HUDEP-2 (cell line): ENCODE measurements around the gene GDE1.
"Not testable (repeated sequence)": the region's sequence is repeated elsewhere in the genome, so short reads cannot be mapped to it uniquely, and the experiment has no call there.

Experiments used
- DNase-seq, 76 experiments: peaks; one replicate each; lab custom pipeline; 2025; ENCODE audit not compliant: unreplicated experiment in 76 of 76; lab: John Stamatoyannopoulos, UW

The GDE1 gene, protein sequence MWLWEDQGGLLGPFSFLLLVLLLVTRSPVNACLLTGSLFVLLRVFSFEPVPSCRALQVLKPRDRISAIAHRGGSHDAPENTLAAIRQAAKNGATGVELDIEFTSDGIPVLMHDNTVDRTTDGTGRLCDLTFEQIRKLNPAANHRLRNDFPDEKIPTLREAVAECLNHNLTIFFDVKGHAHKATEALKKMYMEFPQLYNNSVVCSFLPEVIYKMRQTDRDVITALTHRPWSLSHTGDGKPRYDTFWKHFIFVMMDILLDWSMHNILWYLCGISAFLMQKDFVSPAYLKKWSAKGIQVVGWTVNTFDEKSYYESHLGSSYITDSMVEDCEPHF

DNA sequence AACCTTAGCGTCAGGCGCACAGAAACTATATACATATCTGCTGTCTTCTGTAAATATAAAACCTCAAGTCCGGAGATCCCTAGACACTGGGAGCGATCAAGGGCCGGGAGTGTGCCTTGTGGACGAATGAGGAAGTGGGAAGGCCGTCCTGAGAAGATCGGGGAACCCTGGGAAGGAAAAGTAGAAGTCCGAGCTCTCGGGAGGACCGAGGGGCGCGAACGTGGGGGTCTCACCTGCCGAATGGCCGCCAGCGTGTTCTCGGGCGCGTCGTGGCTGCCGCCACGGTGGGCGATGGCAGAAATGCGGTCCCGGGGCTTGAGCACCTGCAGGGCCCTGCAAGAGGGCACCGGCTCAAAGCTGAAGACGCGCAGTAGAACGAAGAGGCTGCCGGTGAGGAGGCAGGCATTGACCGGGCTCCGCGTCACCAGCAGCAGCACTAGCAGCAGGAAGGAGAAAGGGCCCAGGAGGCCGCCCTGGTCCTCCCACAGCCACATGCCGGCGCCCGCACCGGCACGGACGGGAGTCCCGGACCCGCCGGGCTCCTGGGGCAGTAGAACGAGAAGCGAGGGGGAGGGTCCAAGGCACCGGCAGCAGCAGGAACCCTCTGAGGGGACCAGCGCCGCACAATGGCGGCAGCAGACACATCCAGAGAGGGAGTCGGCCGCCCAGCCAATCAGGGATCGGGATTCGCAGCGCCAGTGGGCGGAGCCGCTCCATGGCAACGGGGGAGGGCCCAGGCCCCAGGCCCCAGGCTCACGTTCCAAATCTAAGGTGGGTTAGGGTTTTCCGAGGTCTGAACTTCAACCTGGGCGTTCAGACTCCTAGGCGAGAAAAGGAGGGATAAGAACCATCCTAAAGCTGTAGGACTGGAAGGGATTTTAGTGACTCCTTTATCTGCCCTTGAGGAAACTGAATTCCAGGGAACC lies at the start of gene GDE1:
TSS of gene GDE1 (minus strand) at position 628 of the 926 bp plus-strand sequence. CDS start at position 494, 134 bp downstream.
- peak in 75 of 76 experiments; percentile 16 to 92 (median 82) for DNase-seq

DNA sequence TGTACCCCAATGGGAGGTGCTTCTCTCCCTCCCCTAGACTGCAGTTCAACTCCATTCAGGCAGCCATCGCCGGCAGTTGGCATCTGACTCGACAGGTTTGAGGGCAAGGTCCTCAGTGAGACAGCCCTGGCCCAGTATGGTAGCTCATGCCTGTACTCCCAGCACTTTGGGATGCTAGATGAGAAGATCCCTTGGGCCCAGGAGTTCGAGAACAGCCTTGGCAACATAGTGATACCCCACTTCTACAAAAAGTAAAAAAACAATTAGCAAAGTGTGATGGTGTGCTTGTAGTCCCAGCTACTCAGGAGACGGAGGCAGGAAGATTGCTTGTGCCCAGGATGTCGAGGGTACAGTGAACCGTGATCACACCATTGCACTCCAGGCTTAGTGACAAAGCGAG lies 45.7 kb upstream of the GDE1 start:
- no peak for DNase-seq

DNA sequence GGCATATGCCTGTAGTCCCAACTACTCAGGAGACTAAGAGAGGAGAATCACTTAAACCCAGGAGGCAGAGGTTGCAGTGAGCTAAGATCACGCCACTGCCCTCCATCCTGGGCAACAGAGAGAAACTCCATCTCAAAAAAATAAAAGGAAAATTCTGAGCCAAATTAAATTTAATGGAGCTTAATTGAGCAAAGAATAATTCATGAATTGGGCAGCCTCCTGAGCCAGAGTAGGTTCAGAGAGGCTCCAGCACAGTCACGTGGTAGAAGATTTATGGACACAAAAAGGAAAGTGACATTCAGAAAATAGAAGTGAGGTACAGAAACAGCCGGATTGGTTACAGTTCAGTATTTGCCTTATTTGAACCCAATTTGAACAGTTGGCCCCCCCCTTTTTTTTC lies 44.5 kb upstream of the GDE1 start:
- no peak for DNase-seq

DNA sequence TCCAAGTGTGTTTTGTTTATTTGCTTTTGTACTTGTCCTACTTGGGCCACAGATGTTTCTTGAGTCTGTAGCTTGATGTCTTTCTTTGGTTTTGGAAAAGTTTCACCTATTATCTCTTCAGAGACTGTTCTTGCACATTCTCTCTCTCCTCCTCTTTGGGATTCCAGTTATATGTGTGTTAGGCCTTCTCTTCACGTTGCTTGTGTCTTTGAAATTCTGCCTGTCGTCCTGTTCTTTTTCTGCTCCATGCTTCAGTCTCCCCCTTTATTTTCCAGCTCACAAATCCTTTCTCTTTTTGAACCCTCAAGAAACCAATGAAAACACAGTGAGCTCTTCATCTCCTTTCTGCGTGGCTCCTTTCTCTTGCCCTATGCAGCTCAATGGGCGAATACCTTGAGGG lies 41.5 kb upstream of the GDE1 start:
- no peak for DNase-seq

DNA sequence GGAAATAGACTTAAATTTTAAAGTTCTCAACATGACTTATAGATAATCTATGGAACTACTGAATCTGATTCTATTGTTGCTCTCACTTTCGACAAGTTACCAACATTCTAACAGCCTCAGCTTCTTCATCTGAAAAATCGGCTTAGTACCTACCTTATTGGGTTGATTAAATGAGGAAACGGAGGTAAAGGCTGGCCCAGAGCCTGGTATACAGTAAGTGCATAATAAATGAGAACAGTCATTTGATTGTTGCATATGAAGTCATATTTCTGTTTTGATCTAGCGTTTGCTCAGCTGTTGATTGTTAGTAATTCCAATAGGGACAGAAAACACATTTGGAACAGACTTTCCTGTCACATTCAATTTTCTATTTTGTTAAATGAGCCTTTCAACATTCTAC lies 38.2 kb upstream of the GDE1 start:
- no peak for DNase-seq

DNA sequence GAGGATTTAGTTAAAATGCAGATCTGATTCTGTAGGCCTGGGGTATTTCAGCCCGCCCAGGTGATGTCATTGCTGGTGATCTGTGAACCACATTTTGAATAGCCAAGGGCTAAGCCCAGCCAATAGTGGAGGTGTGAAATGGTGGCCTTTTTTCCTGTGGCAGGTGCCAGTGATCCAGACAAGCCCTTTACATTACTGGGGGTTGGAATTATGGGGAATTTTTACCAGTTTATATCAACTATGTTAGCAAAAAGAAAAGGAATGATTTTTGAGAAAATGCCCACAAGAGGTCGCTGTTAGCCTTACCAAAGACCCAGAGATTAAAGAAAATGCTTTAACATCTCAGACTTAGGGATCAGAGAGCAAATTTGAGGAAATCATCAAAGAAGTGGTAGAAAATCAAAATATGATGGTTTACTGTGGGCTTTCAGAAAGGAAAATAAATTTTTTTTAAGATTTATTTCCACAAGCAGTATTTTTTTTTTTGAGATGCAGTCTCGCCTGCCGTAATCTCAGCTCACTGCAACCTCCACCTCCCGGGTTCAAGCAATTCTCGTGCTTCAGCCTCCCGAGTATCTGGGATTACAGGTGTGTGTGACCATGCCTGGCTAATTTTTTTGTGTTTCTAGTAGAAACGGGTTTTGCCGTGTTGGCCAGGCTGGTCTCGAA lies 37.5 kb upstream of the GDE1 start:
- DNase-seq = peak in 26 of 76 experiments; percentile 1 to 50 (median 20)

DNA sequence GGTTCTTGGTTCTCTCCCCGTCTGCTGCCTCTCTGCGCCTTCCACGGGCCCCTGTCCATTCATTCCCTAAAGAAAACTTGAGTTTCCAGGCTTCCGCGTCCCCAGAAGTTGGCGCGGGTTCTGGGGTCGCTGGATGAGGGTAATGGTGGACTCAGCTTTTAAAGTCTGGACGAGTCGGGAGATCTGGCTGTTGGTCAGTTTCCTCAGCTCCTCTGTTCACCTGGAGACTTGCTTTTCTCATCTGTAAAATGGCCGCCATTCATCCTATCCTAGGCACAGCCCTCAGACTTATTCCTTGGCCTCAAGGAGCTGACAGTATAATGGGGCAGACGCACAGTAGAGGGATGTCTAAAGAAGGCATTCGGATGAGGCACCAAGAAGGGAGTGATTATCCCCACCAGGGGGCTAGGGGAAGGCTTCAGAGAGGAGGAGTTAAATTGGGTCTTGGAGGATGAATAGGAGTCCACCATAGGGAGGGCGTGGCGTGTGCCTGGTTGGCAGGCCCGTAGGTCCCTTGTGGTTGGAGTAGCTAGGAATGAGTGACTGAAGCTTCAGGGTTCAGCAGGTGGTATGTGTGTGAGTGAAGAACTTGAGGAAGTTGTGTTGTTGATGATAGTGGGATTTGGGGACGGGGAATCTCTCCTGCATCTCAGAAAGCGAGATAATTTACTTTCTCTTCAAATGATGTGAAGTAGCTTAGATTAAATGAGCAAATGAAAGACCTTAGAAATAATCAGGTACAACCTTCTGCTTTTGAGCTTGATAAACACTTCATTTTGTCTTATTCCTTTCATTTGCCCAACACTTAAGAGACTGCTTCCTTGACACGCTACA lies 34.3 kb upstream of the GDE1 start:
- peak in 73 of 76 experiments; percentile 14 to 84 (median 58) for DNase-seq

DNA sequence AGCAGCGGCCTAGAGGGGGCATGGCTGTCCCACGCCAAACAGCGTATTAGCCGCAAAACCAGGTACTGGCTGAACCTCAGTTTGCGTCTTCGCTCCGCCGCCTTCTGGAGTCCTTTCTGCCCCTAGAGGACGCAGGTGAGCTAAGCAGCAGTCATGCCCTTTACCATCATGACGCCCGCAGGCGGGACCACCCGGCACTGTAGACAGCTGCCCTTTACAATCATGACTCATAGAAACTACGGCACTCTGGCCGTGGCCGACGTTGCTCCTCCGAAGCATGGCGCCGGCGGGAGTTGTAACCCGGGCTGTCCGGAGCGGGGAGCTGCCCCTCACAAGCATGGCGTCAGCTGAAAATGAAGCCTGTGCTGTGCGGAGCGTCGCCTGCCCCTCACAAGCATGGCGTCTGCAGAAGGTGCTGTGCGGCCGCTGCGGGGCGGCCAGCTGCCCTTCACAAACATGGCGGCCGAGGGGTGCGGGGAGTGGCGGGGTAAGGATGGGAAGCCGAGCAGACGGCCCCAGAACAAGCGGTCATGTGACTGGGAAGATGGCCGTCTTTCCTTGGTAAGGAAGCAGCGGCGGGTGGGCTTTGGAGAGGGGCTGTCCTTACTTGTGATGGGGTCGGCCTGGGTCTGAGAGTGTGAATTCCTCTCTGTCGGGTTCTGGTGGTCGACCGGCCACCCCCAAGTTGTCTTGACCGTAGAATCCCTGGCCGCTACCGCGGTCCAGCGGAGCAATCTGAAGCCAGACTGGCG lies 33.5 kb upstream of the GDE1 start, which contains the start of gene VPS35L:
TSS of gene VPS35L (plus strand) at position 518 of the 752 bp plus-strand sequence. CDS start at position 545, 27 bp downstream.
- DNase-seq = peak in 75 of 76 experiments; percentile 66 to 98 (median 96)

DNA sequence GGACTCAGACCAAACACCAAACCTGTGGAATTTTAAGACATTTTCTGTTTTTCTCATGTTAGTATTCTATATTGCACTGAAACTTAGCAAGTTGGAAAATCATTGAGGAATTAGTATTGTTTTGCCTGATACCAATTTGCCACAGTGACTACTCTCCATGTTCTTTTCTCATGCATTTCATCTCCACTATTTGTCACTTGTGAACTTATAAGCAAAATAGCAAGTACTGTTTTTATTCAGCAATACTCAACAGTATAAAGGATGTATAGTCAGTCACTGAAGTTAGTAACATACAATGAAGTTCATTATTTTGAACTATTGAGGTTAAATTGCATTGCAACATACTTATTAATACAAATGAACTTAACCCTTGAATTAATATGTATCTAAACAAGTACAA lies 27.8 kb upstream of the GDE1 start:
- no peak for DNase-seq

DNA sequence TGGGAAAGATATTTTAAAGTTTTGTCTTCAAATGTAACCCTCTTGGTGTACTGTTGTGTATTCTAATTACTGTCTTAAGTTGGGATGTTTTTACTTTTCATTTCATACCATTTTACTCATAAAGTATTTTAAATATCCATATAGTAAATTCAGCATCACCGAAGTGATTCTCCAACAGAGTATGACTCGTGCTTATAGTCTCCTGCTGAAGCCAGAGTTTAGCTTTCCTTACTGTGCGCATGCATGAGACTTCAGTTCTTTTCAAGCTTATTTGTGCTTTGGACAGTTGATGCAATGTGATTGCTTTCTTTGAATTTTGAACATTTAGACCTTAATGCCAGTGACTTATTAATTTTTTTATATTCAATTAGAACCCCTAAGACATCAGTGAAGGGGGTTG lies 26.2 kb upstream of the GDE1 start:
- DNase-seq = no peak

DNA sequence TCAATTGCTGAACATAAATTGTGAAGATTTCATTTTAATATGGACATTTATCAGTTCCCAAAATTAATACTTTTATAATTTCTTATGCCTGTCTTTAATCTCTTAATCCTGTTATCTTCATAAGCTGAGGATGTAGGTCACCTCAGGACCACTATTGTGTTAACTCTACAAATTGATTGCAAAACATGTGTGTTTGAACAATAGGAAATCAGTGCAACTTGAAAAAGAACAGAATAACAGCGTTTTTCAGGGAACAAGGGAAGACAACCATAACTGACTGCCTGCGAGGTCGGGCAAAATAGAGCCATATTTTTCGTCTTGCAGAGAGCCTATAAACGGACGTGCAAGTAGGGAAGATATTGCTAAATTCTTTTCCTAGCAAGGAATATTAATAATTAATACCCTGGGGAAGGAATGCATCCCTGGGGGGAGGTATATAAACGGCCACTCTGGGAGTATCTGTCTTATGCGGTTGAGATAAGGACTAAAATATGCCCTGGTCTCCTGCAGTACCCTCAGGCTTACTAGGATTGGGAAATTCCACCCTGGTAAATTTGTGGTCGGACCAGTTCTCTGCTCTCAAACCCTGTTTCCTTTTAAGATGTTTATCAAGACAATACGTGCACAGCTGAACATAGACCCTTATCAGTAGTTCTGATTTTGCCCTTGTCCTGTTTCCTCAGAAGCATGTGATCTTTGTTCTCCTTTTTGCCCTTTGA lies 21.5 kb upstream of the GDE1 start:
- not testable (repeated sequence) for DNase-seq

DNA sequence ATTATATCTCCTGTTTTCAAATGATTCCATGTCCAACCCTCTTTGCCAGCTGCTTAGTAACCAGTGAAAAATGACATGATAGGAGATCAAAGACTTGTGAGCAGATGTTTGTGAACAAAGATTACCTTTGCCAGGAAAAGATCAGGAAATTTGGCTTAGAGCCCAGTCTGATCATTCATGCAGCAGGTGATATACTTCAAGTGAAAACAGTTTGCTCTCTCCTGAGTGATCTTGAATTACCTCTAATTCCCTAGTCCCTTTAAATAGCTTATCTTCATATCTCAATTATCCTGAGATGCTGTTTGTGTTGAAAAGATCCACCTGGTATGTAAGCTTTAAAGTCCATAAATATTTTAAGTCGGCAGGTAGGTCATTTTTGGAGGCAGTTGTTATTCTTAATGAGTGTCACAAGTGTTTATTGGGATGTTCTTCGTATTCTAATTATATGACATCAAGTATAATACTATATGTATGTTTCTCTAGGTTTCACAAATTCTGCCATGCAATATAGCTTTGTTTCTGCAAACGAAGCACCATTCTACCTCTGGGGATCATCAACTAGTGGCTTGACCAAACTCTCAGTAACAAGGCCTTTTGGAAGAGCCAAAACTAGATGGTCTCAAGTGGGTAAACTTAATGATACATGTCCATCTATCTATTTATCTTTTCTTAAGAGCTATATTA lies 20.4 kb upstream of the GDE1 start:
- DNase-seq = no peak

DNA sequence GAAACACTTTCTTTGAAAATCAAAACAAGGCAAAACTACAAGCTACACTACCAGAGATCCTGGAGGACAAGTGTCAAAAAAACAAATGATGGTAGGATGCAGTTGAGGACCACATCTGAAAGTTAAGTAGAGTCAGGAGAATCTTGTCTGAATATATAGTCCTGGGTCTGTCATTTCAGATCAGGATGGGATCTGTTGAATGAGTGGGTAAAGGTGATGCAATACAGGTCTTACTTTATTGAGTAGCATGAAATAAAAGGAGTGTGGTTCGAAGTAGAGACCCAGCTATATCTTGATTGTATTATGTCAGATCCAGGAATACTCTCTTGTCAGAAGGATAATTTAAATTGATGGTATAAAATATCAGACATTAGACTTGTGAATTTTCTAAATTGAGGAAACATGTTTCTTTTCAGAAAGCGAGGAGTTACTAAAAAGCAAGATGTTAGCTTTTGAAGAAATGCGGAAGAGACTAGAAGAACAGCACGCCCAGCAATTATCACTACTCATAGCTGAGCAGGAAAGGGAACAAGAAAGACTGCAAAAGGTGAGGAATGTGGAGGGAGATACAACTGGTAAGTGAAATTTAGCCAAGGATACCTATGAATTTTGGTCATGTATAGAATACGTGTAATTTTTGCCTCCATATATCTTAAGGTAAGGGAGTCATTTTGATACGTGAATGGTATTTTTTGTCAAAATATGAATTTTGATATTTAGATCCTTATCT lies 18.5 kb upstream of the GDE1 start:
- no peak for DNase-seq

DNA sequence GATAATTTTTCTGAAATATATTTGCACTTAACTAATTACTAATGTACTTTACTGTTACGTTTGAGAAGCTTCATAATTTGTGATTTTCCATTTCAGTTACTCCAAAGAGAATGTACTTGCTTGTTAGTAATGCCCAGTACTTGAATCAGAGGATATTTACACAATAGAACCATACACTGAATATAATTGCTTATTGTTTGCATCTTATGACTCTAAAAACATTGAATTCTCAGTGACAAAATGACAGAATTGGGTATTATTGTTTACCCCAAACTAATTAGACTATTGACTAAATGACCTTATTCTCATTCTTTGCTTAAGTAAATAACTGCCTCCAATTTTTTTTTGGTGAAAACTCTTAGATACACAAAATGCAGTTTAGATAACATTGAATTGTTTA lies 10.7 kb upstream of the GDE1 start:
- DNase-seq = no peak

DNA sequence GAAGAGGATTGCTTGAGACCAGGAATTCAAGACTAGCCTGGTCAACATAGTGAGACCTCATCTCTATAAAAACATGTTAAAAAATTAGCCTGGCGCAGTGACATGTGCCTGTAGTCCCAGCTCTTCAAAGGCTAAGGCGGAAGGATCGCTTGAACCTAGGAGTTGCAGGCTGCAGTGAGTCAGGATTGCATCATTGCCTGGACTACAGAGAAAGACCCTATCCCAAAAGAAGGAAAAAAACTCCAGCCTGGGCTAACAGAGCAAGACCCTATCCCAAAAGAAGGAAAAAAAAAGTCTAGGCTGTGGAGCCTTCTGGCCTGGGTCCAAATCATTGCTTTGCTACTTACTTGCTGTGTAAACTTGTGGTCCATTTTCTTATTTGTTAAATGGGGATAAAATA lies 6.8 kb upstream of the GDE1 start:
- no peak for DNase-seq

DNA sequence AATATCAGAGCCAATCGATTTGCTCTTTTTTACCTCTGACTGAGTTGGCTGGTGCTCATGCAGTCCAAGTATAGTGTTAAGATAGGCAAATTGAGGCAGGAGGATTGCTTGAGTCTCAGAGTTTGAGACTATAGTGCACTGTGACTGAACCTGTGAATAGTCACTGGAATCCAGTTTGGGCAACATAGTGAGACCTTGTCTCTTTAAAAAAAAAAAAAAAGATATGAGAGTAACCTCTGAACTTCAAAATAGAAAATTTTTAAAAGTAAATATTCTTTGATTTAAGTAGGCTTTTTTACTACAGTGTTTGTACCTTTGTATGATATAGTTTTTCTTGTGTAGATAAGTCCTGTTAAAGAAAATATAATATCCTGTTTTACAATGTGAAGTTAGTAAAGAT lies 5.3 kb upstream of the GDE1 start:
- DNase-seq = no peak

DNA sequence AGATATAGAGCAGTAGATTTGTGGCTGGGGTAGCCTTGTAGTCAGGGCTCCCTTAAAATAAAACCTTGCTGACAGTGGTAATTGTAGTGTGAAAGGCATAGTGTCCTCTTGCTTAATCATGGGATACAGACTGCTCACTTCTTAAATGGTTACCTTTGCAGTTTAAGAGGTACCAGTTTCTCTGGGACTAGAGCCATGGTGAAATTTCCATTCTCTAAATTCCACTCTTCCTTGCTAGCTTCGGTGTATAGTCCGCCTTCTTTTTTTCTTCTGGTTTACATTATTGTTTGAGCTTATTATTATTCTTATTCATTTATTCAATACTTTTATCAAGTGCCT lies 3.5 kb upstream of the GDE1 start:
- DNase-seq = no peak
